Ectodermal cell (in vitro differentiated cells): ENCODE data around the gene CNKSR2.
"Not testable (repeated sequence)": the region's sequence is repeated elsewhere in the genome, so short reads cannot be mapped to it uniquely, and the experiment has no call there.

ENCODE experiments used
- H3K27ac ChIP-seq: 2 replicates; pipeline ENCODE4 v1.7.0; 2013; ENCODE audit warnings: mild to moderate bottlenecking, low read depth, low read length; ENCODE audit not compliant: insufficient read depth, poor library complexity, severe bottlenecking
- H3K27me3 ChIP-seq: 2 replicates; pipeline ENCODE4 v1.7.0; 2013; ENCODE audit warnings: mild to moderate bottlenecking, low read length; ENCODE audit not compliant: insufficient read depth, control insufficient read depth, poor library complexity, severe bottlenecking
- H3K36me3 ChIP-seq: one replicate; pipeline ENCODE4 v1.7.0; 2013; ENCODE audit warnings: low read length; ENCODE audit not compliant: control insufficient read depth, insufficient read depth
- H3K4me1 ChIP-seq: one replicate; pipeline ENCODE4 v1.7.0; 2013; ENCODE audit warnings: low read length; ENCODE audit not compliant: control insufficient read depth, insufficient read depth
- H3K4me3 ChIP-seq: 2 replicates; pipeline ENCODE4 v1.7.0; 2013; ENCODE audit warnings: low read depth, low read length, control low read depth; ENCODE audit not compliant: insufficient read depth
- H3K9me3 ChIP-seq: 2 replicates; pipeline ENCODE4 v1.7.0; 2013; ENCODE audit warnings: mild to moderate bottlenecking, low read length, moderate library complexity; ENCODE audit not compliant: control insufficient read depth
- WGBS, 2 experiments: methylation state at CpG; one replicate each; pipeline ENCODE4 v1.1.7; 2013; ENCODE audit warnings: missing lambda C conversion rate in 2 of 2; 5-methylcytosine and 5-hydroxymethylcytosine counted together

Gene CNKSR2

DNA sequence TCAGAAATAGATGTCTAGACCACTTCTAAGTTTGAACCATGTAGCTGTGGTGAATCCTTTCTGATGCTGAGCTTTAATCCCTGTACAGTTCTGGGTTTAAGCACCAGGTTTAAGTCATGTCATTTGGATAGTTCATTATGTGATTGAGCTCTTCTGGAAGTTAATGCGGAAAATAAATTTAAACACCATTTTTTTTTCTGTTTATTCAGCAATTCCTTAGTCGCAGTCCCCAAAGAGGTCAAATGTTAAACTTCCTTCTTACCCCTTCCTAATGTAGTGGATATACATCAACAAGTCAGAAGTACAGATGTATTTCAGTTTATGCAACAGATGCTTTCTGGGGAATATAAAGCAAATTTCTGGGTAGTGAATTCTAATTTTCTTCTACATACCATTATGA, 52.9 kb downstream of the CNKSR2 start:
- WGBS, 2 experiments: 93% methylated on average over 2 of the region's 2 CpGs; no CpG with 5 or more reads in 1 of the 2 experiments
- Histone ChIP-seq H3K4me3 (no peak overlapping the region), H3K9me3 (no peaks in the 10 kb centered on the region), H3K36me3 (no peaks in the 10 kb centered on the region), H3K27ac (no peak overlapping the region), H3K27me3 (no peaks in the 10 kb centered on the region), H3K4me1 (no peaks in the 10 kb centered on the region)

DNA sequence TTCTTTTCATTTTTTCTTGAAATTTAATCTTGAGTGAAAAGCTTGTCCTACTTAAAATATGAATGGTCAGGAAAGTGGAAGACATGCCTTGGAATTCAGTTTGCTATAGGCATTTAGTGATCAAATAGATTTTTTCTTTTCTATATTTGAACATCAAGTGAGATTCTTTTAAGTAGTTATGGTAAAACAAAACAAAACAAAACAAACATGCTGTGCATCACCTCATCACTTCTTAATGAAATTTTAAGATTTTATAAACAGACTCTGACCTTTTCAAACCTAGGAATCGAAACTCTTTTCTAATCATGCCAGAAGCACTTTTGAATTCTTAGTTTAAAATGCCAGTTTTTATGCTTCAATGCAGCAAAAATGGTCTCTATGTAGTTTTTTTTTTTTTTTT, 62.8 kb downstream of the CNKSR2 start:
- H3K27ac ChIP-seq: no peak overlapping the region
- no peaks in the 10 kb centered on the region for H3K4me1 ChIP-seq
- H3K27me3 ChIP-seq: no peaks in the 10 kb centered on the region
- no peak overlapping the region for H3K4me3 ChIP-seq
- H3K9me3 ChIP-seq: no peaks in the 10 kb centered on the region
- H3K36me3 ChIP-seq: no peaks in the 10 kb centered on the region
- 67 to 100% methylated on average over 1 of the region's 1 CpG for WGBS, 2 experiments

DNA sequence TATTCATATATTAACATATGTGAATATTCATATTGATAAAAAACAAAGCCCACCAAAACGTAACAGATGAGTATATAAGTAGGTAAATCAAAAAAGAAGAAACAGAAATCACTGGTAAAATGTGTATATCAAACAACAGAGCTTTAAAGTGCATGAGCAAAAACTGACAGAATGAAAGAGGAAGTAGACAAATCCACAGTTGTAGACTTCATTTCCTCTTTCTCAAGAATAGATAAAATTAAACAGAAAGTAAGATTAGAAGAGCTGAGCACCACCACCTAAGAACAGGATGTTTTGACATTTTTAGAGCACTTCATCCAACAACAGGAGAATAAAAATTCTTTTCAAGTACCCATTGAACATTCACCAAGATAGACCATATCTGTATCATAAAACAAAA, 64.6 kb downstream of the CNKSR2 start:
- H3K36me3 ChIP-seq: no peaks in the 10 kb centered on the region
- H3K4me1 ChIP-seq: no peaks in the 10 kb centered on the region
- WGBS, 2 experiments: no CpG with 5 or more reads among the region's 1 CpG
- no peak overlapping the region for H3K27ac ChIP-seq
- H3K4me3 ChIP-seq: no peak overlapping the region
- H3K27me3 ChIP-seq: no peaks in the 10 kb centered on the region
- no peaks in the 10 kb centered on the region for H3K9me3 ChIP-seq

DNA sequence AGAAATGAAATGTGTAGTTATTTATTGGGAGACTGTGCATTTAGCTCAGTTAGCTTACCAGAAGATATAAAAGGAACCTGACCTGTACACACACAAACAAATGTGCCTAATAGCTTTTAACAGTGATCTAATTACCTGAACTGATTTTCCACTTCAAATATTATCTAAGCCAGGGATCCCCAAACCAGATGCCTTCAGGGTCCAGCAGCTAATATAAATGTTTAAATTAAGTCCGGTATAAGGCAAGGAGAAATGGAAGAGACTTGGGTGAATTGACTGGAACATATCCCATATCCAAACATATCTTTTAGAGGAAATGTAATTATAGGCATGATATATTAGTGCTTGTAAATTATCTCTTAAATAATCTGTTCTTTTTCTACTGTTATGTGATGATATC, 66.7 kb downstream of the CNKSR2 start:
- no peak overlapping the region for H3K27ac ChIP-seq
- H3K27me3 ChIP-seq: no peaks in the 10 kb centered on the region
- no peaks in the 10 kb centered on the region for H3K4me1 ChIP-seq
- no peaks in the 10 kb centered on the region for H3K9me3 ChIP-seq
- H3K36me3 ChIP-seq: no peaks in the 10 kb centered on the region
- H3K4me3 ChIP-seq: no peak overlapping the region
- no CpG with 5 or more reads among the region's 1 CpG for WGBS, 2 experiments

DNA sequence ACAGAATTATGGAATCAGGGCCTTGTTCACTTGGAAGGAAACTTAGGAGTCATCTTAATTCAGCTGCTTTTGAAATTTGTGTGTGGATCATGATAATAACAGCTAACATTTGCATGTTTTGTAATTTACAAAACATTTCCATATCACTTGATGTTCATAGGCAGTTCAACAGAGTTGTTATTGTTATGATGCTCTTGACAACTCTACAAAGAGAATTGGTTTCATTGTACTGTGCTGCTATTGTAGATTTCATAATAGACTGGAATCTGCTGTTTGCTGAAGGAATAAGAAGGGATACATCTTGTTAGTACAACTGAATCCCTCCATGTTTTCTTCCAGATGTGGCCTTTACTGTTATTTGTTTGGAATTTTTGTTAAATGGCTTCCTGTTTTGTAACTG, 83.5 kb downstream of the CNKSR2 start:
- no peaks in the 10 kb centered on the region for H3K9me3 ChIP-seq
- H3K4me3 ChIP-seq: no peak overlapping the region
- no peaks in the 10 kb centered on the region for H3K4me1 ChIP-seq
- H3K27ac ChIP-seq: no peak overlapping the region
- no peaks in the 10 kb centered on the region for H3K36me3 ChIP-seq
- H3K27me3 ChIP-seq: no peaks in the 10 kb centered on the region

DNA sequence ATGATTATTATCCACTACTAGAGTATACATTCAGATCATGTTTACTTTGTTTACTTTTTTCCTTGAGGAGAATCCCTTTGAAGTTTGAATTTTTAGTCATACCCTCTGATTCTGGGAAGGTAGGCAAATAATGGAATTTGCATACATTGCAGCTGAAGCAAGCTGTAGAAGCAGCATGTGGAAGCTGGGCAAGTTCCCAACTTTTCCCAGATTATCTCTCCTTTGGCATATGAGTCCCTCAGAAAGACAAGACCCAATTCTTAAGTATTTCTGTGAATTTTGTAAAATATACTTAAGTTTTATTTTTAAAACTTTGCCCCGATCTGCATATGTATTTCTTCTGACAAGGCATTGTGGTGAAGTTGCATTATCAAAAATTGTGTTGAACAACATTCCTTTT, 94.9 kb downstream of the CNKSR2 start:
- Histone ChIP-seq H3K9me3 (no peaks in the 10 kb centered on the region), H3K27me3 (no peaks in the 10 kb centered on the region), H3K4me1 (no peaks in the 10 kb centered on the region), H3K27ac (no peak overlapping the region), H3K4me3 (no peak overlapping the region), H3K36me3 (no peaks in the 10 kb centered on the region)
- whole genome bisulfite sequencing, 2 experiments: 100% methylated on average over 1 of the region's 1 CpG; no CpG with 5 or more reads in 1 of the 2 experiments

DNA sequence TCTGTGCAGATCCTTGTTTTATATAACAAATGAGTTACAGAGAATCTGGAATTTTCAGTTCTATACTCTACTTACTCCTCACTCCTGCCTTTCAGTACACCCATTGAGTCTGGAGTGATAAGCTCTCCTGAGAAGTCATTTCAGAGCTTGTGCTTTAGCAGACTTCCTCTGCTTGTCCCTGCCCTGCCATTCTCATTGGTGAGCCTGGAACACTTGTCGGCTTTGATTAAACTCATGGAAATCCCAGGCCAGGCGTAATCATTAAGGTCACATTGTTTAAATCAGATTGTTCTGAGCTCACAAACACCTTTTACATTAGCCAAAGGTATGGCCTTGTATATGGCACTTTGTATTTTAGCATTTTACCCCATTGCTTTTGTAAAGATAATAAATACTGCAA, 102.7 kb downstream of the CNKSR2 start:
- no peaks in the 10 kb centered on the region for H3K9me3 ChIP-seq
- WGBS, 2 experiments: 94 to 96% methylated on average over 2 of the region's 2 CpGs

DNA sequence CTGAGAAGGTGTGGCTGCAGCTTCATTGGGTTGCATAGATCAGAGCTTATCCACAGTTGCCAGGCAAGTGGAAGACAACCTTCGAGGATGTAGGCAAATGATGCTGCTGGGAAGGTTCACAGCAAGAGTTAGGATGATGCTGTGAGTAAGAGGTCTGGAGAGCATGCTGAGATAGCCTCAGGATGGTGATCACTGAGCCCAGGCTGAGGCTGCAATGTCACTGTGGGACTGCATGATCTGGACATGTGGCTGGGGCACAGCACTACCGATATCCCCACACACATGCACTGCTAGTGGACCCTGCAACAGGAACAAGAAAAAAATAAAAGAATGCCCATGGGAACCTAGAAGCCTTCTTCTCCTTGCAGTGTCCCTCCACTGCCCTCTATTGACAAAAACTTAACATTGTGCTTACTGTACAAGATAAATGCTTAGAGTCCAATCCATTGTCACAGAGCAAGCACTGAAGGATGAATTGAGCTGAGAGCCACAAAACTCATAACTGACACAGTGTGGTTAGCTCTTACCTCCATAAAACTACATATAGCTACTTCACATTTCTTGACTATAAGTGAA, 105.6 kb downstream of the CNKSR2 start:
- no peak overlapping the region for H3K27ac ChIP-seq
- H3K4me3 ChIP-seq: no peak overlapping the region
- H3K4me1 ChIP-seq: no peaks in the 10 kb centered on the region
- no peaks in the 10 kb centered on the region for H3K36me3 ChIP-seq
- no peaks in the 10 kb centered on the region for H3K9me3 ChIP-seq
- 65 to 72% methylated on average over 2 of the region's 2 CpGs for WGBS, 2 experiments
- no peaks in the 10 kb centered on the region for H3K27me3 ChIP-seq

More for the DNA sequence above, 102.7 kb downstream of the CNKSR2 start:
- Histone ChIP-seq H3K4me1 (no peaks in the 10 kb centered on the region), H3K36me3 (no peaks in the 10 kb centered on the region), H3K27me3 (no peaks in the 10 kb centered on the region), H3K27ac (no peak overlapping the region), H3K4me3 (no peak overlapping the region)

DNA sequence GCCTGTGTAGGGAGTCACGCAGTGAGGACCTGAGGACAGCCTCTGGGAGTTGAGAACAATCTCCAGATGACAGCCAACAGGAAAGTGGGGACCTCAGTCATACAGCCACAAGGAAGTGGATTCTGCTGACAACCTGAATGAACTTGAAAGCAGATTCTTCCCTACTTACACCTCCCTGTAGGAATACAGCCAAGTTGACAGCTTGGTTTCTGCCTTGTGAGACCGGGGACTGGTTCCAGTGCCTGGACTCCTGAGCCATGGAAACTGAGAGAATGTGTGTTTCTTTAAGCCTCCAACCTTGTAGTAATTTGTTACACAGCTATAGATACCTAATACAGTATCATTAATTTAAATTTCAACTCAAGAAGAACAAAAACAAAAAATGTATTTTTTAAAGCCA, 107.5 kb downstream of the CNKSR2 start:
- H3K4me3 ChIP-seq: no peak overlapping the region
- no peak overlapping the region for H3K27ac ChIP-seq
- no peaks in the 10 kb centered on the region for H3K27me3 ChIP-seq
- H3K9me3 ChIP-seq: no peaks in the 10 kb centered on the region
- WGBS, 2 experiments: 96 to 100% methylated on average over 1 to 2 of the region's 2 CpGs
- no peaks in the 10 kb centered on the region for H3K4me1 ChIP-seq
- no peaks in the 10 kb centered on the region for H3K36me3 ChIP-seq

DNA sequence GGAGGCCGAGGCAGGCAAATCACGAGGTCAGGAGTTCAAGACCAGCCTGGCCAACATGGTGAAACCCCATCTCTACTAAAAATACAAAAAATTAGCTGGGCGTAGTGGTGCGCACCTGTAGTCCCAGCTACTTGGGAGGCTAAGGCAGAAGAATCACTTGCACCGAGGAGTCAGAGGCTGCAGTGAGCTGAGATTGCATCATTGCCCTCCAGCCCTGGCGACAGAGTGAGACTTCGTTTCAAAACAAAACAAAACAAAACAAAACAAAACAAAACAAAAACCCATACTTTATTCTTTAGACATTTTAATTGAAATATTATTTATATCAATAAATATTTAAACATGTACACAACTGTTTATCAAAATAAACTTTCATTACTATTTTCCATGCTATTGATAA, 109.8 kb downstream of the CNKSR2 start:
- not testable (repeated sequence) for H3K27me3 ChIP-seq, H3K36me3 ChIP-seq, H3K4me1 ChIP-seq, H3K27ac ChIP-seq, H3K4me3 ChIP-seq, H3K9me3 ChIP-seq
- 89 to 96% methylated on average over 6 to 7 of the region's 7 CpGs for WGBS, 2 experiments

DNA sequence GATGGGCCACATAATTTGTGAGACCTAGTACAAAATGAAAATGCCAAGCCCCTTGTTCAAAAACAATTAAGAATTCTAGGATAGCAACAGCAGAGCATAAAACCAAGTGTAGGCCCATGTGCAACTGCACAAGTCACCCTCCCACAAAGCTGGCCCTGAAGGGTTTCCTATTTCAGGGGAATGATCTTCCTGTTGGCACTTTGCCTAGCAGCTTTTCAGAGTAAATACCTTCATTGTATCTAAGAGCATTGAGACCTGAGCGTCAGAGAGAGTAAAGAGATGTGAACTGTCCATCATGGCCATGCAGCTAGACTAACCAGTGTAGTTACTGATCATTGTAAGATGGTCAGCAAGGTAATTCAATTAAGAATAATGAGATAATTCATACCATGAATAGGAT, 113.6 kb downstream of the CNKSR2 start:
- Histone ChIP-seq H3K27ac (no peak overlapping the region), H3K9me3 (no peaks in the 10 kb centered on the region), H3K4me1 (no peaks in the 10 kb centered on the region), H3K4me3 (no peak overlapping the region), H3K36me3 (no peaks in the 10 kb centered on the region), H3K27me3 (no peaks in the 10 kb centered on the region)
- 83 to 86% methylated on average over 1 of the region's 1 CpG for WGBS, 2 experiments
